WTC11 (cell line): Measurements from ENCODE around the gene VCL.

Source experiments
- AFF4 ChIP-seq: sonication (generic); formaldehyde crosslinking; IDR thresholded peaks from 2 replicates; pipeline ENCODE4 v1.8.1; 2023; ENCODE audit warnings: mild to moderate bottlenecking, missing genetic modification reagents, borderline replicate concordance
- ATF2 ChIP-seq: sonication (generic); formaldehyde crosslinking; IDR thresholded peaks from 2 replicates; pipeline ENCODE4 v1.8.1; 2022; ENCODE audit warnings: low read depth, missing genetic modification reagents, borderline replicate concordance
- ATF3 ChIP-seq: sonication (generic); formaldehyde crosslinking; conservative IDR thresholded peaks from 2 replicates; pipeline ENCODE4 v1.8.1; 2022; ENCODE audit warnings: mild to moderate bottlenecking, missing genetic modification reagents
- CREB1 ChIP-seq: sonication (generic); formaldehyde crosslinking; IDR thresholded peaks from 2 replicates; pipeline ENCODE4 v1.8.0; 2023; ENCODE audit warnings: mild to moderate bottlenecking, missing genetic modification reagents
- CTCF ChIP-seq: fragments of 200-600 bp; IDR thresholded peaks from 2 replicates; pipeline ENCODE4 v1.8.0; 2022; ENCODE audit warnings: antibody characterized with exemption
- FOXP1 ChIP-seq: sonication (generic); formaldehyde crosslinking; IDR thresholded peaks from 2 replicates; pipeline ENCODE4 v1.8.0; 2022; ENCODE audit warnings: missing genetic modification reagents, mild to moderate bottlenecking, moderate library complexity, borderline replicate concordance
- TEAD4 ChIP-seq: sonication (generic); formaldehyde crosslinking; IDR thresholded peaks from 2 replicates; pipeline ENCODE4 v1.8.0; 2022; ENCODE audit warnings: mild to moderate bottlenecking, missing genetic modification reagents
- USF1 ChIP-seq: sonication (generic); formaldehyde crosslinking; IDR thresholded peaks from 2 replicates; pipeline ENCODE4 v1.8.0; 2022; ENCODE audit warnings: mild to moderate bottlenecking, missing genetic modification reagents
- USF2 ChIP-seq: sonication (generic); formaldehyde crosslinking; IDR thresholded peaks from 2 replicates; pipeline ENCODE4 v1.8.1; 2023; ENCODE audit warnings: mild to moderate bottlenecking, missing genetic modification reagents, moderate library complexity
- ZNF317 ChIP-seq: sonication (generic); formaldehyde crosslinking; IDR thresholded peaks from 2 replicates; pipeline ENCODE4 v1.8.1; 2023; ENCODE audit warnings: low read depth, mild to moderate bottlenecking, moderate library complexity, missing genetic modification reagents, borderline replicate concordance

- TF ChIP-seq ATF3 (no peak), ZNF317 (CRISPR knock-in tag) (no peak), CREB1 (no peak), CTCF (no peak), FOXP1 (CRISPR knock-in tag) (no peak), USF2 (CRISPR knock-in tag) (no peak), TEAD4 (CRISPR knock-in tag) (no peak), ATF2 (CRISPR knock-in tag) (no peak), USF1 (CRISPR knock-in tag) (no peak), AFF4 (no peak)
These were observed 124.1 kb downstream of the VCL start for GRCh38 chr10:74122060-74122459.
